ENCODE data around the gene TTPAL.

TTPAL gene

DNA sequence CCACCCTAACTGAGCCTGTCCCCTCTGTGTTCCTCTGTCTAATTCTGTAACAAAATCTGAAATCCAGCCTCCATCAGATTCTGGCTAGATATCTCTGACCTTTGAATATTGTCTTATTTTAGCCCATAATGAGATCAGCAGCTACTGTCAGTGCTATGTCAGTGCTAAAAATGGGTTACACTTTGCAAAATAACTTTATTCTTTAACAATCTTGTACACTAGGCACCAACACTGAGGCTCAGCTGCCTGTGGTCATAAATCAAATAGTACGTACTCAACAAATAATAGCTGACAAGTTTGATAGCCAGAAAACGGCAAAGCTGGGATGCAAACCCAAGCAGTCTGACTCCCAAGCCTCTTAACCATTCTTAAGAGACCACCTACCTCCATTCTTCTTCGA is 22.1 kb downstream of the TTPAL start:
- DNase-seq (ENCODE audit: low read depth), result no peak

DNA sequence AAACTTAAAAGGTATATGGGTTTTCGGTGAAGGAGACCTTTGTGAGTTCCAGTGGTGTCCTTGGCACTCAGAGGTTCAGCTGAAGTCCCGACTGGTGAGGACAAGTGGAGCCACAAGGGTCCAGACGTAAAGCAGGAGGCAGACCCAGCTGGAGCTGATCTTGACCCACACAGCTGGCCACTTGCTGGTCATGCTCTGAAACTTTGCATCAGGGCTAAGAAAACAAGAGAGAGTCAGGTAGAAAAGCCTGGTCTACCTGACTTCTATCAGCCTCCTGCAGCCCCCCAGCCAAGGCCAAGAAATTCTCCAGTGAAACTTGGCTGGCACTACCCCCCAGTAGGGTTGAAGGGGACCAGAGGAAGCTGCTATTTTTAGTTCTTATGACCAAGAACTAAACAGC is 24.5 kb downstream of the TTPAL start:
- DNase-seq (ENCODE audit: low read depth), result no peak

- no peak for DNase-seq (ENCODE audit: low read depth)
Measured at GRCh38 chr20:44501448-44501847, 25.8 kb downstream of the TTPAL start.

- DNase-seq (ENCODE audit: low read depth), result no peak
Measured at GRCh38 chr20:44502968-44503367, 27.3 kb downstream of the TTPAL start.

- DNase-seq (ENCODE audit: low read depth), result no peak
Measured at GRCh38 chr20:44504402-44505307, 29.0 kb downstream of the TTPAL start.

- no peak for DNase-seq (ENCODE audit: low read depth)
Measured at GRCh38 chr20:44509762-44510161, 34.1 kb downstream of the TTPAL start.

GRCh38 chr20:44513871-44514270 is 38.2 kb downstream of the TTPAL start:
- no peak for DNase-seq (ENCODE audit: low read depth)

- no peak for DNase-seq (ENCODE audit: low read depth)
Measured at GRCh38 chr20:44516491-44516890, 40.8 kb downstream of the TTPAL start.

DNA sequence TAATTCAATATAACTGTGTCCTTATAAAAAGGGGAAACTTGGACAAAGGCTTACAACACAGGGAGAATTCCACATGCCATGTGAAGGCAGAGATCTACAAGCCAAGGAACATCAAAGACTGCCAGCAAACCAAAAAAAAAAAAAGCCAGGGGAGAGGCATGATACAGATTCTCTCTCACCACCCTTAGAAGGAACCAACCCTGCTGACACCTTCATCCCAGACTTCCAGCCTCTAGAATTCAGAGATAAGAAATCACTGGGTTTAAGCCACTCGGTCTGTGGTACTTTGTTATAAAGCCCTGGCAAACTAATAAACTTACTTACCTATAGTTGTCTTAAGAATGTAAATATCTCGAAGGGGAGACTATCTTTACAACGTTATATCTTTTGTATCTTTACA is 41.8 kb downstream of the TTPAL start:
- no peak for DNase-seq (ENCODE audit: low read depth)

- no peak for DNase-seq (ENCODE audit: low read depth)
Measured at GRCh38 chr20:44518248-44518647, 42.6 kb downstream of the TTPAL start.

GRCh38 chr20:44520881-44521280 is 45.2 kb downstream of the TTPAL start:
- no peak for DNase-seq (ENCODE audit: low read depth)

- DNase-seq (ENCODE audit: low read depth), result peak; percentile 96
Measured at GRCh38 chr20:44521484-44522481, 46.1 kb downstream of the TTPAL start, which contains the start of gene SERINC3. SERINC3 (minus strand) TSS chr20:44522070; CDS start chr20:44521951, 119 bp downstream.

DNA sequence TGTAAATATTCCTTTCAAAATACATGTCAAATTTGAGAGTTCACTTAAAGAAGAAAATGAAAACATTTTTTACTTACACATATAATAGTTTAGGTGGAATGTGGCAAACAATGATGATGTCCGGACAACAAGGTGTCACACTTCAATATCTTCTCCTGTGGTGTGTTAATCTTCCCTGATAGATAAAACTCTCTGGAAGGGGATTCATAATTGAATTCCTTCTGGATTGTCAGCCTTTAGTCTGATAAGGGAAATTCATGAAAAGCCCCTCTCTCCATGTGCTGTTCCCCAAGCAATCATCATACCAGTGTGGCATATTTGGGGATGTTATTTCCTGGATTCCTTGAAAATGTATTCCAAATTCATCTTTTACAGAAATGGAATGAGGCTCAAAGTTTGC is 47.2 kb downstream of the TTPAL start:
- DNase-seq (ENCODE audit: low read depth), result no peak

DNA sequence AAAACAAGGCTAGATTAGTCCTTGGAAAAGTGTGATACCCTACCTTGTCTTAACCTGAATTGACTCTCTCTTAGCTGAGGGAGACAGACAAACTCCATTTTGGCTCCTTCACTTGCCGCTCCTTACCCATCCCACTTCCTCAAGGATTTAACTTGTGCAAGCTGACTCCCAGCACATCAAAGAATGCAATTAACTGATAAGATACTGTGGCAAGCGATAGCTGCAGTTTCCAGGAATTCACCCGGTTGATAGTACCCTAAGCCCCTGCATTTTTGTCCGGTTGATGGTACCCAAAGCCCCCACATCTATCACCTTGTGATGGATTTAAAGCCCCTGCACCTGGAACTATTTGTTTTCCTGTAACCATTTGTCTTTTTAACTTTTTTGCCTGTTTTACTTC is 48.1 kb downstream of the TTPAL start:
- no peak for DNase-seq (ENCODE audit: low read depth)

DNA sequence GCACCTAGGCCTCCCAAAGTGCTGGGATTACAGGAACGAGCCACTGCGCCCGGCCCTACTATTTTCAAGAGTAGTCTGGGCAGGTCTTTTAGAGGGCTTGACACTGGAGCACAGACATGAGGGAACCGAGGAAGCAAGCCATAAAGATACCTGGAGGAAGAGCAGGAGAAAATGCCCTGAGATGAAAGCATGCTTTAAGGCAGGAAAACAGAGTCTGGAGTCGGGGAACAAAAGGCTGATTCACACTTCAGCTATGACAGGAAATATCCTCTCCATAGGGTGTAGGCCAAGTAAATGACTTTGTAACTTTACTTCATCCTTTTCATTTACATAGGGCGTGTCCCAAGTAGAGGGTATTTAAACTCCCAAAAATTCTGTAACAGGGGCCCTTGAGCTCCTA is 50.5 kb downstream of the TTPAL start:
- DNase-seq (ENCODE audit: low read depth), result no peak

GRCh38 chr20:44527716-44528199 is 52.1 kb downstream of the TTPAL start:
- no peak for DNase-seq (ENCODE audit: low read depth)

DNA sequence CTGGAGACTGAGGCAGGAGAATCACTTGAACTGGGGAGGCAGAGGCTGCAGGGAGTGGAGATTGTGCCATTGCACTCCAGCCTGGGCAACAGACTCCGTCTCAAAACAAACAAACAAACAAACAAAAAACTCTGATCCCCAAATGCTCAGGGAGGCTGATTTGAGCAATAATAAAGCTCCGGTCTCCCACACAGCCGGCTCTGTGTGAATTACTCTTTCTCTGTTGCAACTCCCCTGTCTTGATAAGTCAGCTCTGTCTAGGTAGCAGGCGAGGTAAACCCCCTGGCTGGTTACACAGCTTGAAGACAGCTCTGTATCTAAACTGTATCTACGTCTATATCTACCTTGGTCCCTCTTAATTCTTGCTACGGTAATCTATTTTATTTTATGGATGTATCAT is 52.6 kb downstream of the TTPAL start:
- no peak for DNase-seq (ENCODE audit: low read depth)

DNA sequence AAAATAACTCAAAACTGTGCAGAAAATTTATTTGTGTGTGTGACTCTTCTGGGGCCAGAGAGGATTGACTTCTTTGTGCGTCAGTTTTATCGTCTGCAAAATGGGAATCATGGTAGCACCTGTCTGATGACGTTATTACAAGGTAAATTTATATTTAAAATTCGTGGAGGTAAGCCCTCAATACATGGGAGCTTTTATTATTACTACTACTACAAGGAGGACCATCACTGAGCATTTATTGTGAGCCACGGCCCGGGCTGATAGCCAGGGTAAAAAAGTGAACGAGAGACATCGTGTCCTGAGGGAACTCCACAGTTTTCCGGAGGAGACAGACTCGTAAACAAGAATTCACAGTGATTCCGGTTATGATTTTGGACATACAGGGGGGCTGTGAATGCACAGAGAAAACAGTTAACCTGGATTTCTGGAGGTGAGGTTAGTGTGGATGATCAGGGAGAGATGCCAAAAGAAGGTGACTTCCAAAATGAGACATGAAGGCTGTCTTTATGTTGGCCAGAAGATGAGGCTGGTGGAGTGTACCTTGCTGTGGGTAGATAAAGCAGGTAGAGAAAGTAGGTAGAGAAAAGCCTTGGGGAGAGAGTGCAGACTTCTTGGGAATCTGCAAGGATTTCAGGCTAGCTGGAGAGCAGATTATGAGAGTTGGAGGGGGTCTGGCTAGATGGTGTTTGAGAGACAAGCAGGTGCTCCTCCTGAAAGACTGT is 56.7 kb downstream of the TTPAL start:
- no peak for DNase-seq (ENCODE audit: low read depth)

- no peak for DNase-seq (ENCODE audit: low read depth)
Measured at GRCh38 chr20:44532981-44533331, 57.3 kb downstream of the TTPAL start.

GRCh38 chr20:44533928-44534327 is 58.3 kb downstream of the TTPAL start:
- DNase-seq (ENCODE audit: low read depth), result no peak

DNA sequence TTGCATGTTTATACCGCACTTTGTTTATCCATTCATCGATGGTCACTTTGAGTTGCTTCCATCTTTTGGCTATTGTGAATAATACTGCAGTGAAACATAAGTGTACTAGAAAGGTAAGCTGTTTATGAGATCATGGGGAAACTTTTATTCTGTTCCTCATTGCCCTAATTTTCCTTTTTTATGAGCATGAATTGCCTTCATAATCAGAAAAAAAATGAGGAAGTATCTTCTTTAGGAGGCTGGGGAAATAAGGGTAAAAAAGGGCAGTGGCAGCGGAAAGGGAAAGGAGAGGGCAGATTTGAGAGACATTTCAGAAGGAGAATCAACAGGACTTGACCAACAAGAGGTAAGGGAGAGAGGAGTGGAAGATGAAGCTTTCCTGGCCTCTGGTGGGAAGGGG is 60.5 kb downstream of the TTPAL start:
- no peak for DNase-seq (ENCODE audit: low read depth)

DNA sequence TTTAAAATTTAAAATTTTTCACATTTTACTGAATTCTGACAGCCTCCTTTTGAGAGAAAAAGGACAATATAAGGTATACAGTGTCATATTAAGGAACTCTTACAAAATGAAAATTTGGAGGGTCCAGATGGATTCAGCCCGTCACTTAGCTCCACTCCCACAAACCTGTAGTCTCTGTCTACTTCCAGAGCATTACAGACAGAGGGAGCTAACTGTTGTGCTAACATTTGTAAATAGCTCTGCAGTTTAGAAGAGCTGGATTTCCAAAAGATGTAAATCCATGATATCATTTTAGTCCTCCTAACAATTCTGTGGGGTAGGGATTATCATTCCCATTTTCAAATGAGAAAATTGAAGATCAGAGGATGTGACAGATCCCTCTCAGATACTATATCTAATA is 62.3 kb downstream of the TTPAL start:
- no peak for DNase-seq (ENCODE audit: low read depth)

Measured in activated gamma-delta T cell treated with anti-CD3 and anti-CD28 coated beads, Interleukin-2, amount 50 U/mL, for 16 hours (primary cell).